Activated T-helper 1 cell treated with Interleukin-2 at 50 U/mL for 16 hours (primary cell): Measurements from ENCODE around the gene MAT2A.
A peak's percentile ranks its signal among the peaks of the same experiment; 100 is the strongest.

Experiments
- DNase-seq: peaks from one replicate; pipeline ENCODE4 v3.0.0-alpha.2; 2020; ENCODE audit warnings: low read depth

Gene MAT2A

GRCh38 chr2:85538507-85539360 is at the start of gene MAT2A:
MAT2A (plus strand) TSS chr2:85539168; CDS start chr2:85539288, 120 bp downstream.
- DNase-seq: peak; percentile 84

GRCh38 chr2:85490861-85491755 is 47.9 kb upstream of the MAT2A start:
- no peak for DNase-seq

GRCh38 chr2:85496436-85496835 is 42.5 kb upstream of the MAT2A start:
- no peak for DNase-seq

- DNase-seq: no peak
Observed at GRCh38 chr2:85497944-85498630, 40.9 kb upstream of the MAT2A start.

- DNase-seq: no peak
Observed at GRCh38 chr2:85501248-85501647, 37.7 kb upstream of the MAT2A start.

- DNase-seq: no peak
Observed at GRCh38 chr2:85502720-85503119, 36.2 kb upstream of the MAT2A start.

GRCh38 chr2:85503168-85503850 is 35.7 kb upstream of the MAT2A start:
- no peak for DNase-seq

- no peak for DNase-seq
Observed at GRCh38 chr2:85503851-85504777, 34.9 kb upstream of the MAT2A start.

- no peak for DNase-seq
Observed at GRCh38 chr2:85504778-85505261, 34.1 kb upstream of the MAT2A start.

GRCh38 chr2:85505551-85506238 is 33.3 kb upstream of the MAT2A start:
- DNase-seq: no peak

- no peak for DNase-seq
Observed at GRCh38 chr2:85506768-85507181, 32.2 kb upstream of the MAT2A start.

GRCh38 chr2:85511008-85511811 is 27.8 kb upstream of the MAT2A start:
- no peak for DNase-seq

- DNase-seq: no peak
Observed at GRCh38 chr2:85514323-85514722, 24.6 kb upstream of the MAT2A start.

GRCh38 chr2:85516653-85517389 is 22.1 kb upstream of the MAT2A start:
- DNase-seq: no peak

- DNase-seq: no peak
Observed at GRCh38 chr2:85522090-85522647, 16.8 kb upstream of the MAT2A start.

- DNase-seq: no peak
Observed at GRCh38 chr2:85523062-85523902, 15.7 kb upstream of the MAT2A start.

GRCh38 chr2:85523903-85524335 is 15.0 kb upstream of the MAT2A start:
- no peak for DNase-seq
